Liver (tissue), 9 donors: ENCODE measurements around the gene GDPD5. TPM values are rescaled to one million over a fixed set of nuclear protein-coding genes. Genes with fewer than 3 reads are reported as not detected.

Experiments used
- DNase-seq: peaks from one replicate; pipeline ENCODE4 v3.0.0-alpha.2; 2017; ENCODE audit warnings: low spot score
- H3K27ac ChIP-seq, 2 donors: one replicate each; pipeline ENCODE4 v1.7.0; 2013; ENCODE audit warnings: inconsistent platforms in 2 of 2, low read length in 2 of 2, control low read depth in 1 of 2, low read depth in 1 of 2, mild to moderate bottlenecking in 1 of 2
- H3K27me3 ChIP-seq, 4 donors: one replicate each; pipeline versions ENCODE4 v1.6.1 to v1.7.0; 2013; ENCODE audit warnings: low read length in 3 of 4, inconsistent platforms in 1 of 4, mild to moderate bottlenecking in 1 of 4, moderate library complexity in 1 of 4; ENCODE audit not compliant: control insufficient read depth in 4 of 4, insufficient read depth in 4 of 4
- H3K36me3 ChIP-seq, 4 donors: one replicate each; pipeline versions ENCODE4 v1.6.1 to v1.7.0; 2013; ENCODE audit warnings: low read length in 3 of 4, mild to moderate bottlenecking in 3 of 4, low read depth in 1 of 4, moderate library complexity in 1 of 4; ENCODE audit not compliant: control insufficient read depth in 4 of 4, insufficient read depth in 3 of 4
- H3K4me1 ChIP-seq, 4 donors: one replicate each; pipeline versions ENCODE4 v1.6.1 to v1.7.0; 2013; ENCODE audit warnings: low read length in 3 of 4, mild to moderate bottlenecking in 3 of 4, moderate library complexity in 1 of 4; ENCODE audit not compliant: control insufficient read depth in 4 of 4, insufficient read depth in 4 of 4
- H3K4me3 ChIP-seq, 3 donors: one replicate each; pipeline versions ENCODE4 v1.6.1 to v1.7.0; 2013; ENCODE audit warnings: low read length in 3 of 3, control low read depth in 1 of 3, low read depth in 1 of 3, mild to moderate bottlenecking in 1 of 3
- H3K9ac ChIP-seq, 2 donors: one replicate each; pipeline ENCODE4 v1.7.0; 2013; ENCODE audit warnings: low read length in 2 of 2, mild to moderate bottlenecking in 2 of 2, moderate library complexity in 2 of 2, control low read depth in 1 of 2, low read depth in 1 of 2
- H3K9me3 ChIP-seq, 4 donors: one replicate each; pipeline versions ENCODE4 v1.6.1 to v1.7.0; 2013; ENCODE audit warnings: low read length in 3 of 4; ENCODE audit not compliant: control insufficient read depth in 4 of 4
- ATF3 ChIP-seq: IDR thresholded peaks from 2 replicates; pipeline ENCODE4 v1.6.1; 2016; ENCODE audit warnings: antibody characterized with exemption
- CTCF ChIP-seq: fragments of 150-350 bp; IDR thresholded peaks from 2 replicates; pipeline ENCODE4 v1.5.1; 2017; ENCODE audit warnings: improper control_type of control experiment, low read depth, low read length; ENCODE audit not compliant: missing input control
- EGR1 ChIP-seq, 2 donors: IDR thresholded peaks; 2 replicates each; pipeline ENCODE4 v1.6.1; 2016 to 2018; ENCODE audit warnings: antibody characterized with exemption in 2 of 2, low read depth in 2 of 2
- FOXA1 ChIP-seq: IDR thresholded peaks from 2 replicates; pipeline ENCODE4 v1.6.1; 2016; ENCODE audit warnings: antibody characterized with exemption
- FOXA2 ChIP-seq: IDR thresholded peaks from 2 replicates; pipeline ENCODE4 v1.6.1; 2016; ENCODE audit warnings: antibody characterized with exemption
- GABPA ChIP-seq, 2 donors: IDR thresholded peaks in 1 of 2; conservative IDR thresholded peaks in 1 of 2; 2 replicates each; pipeline ENCODE4 v1.6.1; 2016; ENCODE audit warnings: antibody characterized with exemption in 2 of 2, mild to moderate bottlenecking in 1 of 2, moderate library complexity in 1 of 2
- HNF4A ChIP-seq, 2 donors: conservative IDR thresholded peaks; 2 replicates each; pipeline ENCODE4 v1.6.1; 2016; ENCODE audit warnings: antibody characterized with exemption in 2 of 2, mild to moderate bottlenecking in 2 of 2
- HNF4G ChIP-seq: IDR thresholded peaks from 2 replicates; pipeline ENCODE4 v1.6.1; 2016; ENCODE audit warnings: antibody characterized with exemption
- JUND ChIP-seq, 2 donors: IDR thresholded peaks; 2 replicates each; pipeline ENCODE4 v1.6.1; 2016; ENCODE audit warnings: antibody characterized with exemption in 2 of 2
- MAX ChIP-seq: IDR thresholded peaks from 2 replicates; pipeline ENCODE4 v1.6.1; 2016; ENCODE audit warnings: antibody characterized with exemption
- NR2F2 ChIP-seq: IDR thresholded peaks from 2 replicates; pipeline ENCODE4 v1.6.1; 2016; ENCODE audit warnings: antibody characterized with exemption
- RAD21 ChIP-seq, 2 donors: IDR thresholded peaks; 2 replicates each; pipeline ENCODE4 v1.6.1; 2016; ENCODE audit warnings: antibody characterized with exemption in 2 of 2, mild to moderate bottlenecking in 2 of 2
- REST ChIP-seq: IDR thresholded peaks from 2 replicates; pipeline ENCODE4 v1.6.1; 2016; ENCODE audit warnings: antibody characterized with exemption, mild to moderate bottlenecking
- RXRA ChIP-seq, 2 donors: IDR thresholded peaks; 2 replicates each; pipeline ENCODE4 v1.6.1; 2017 to 2018; ENCODE audit warnings: antibody characterized with exemption in 2 of 2, mild to moderate bottlenecking in 1 of 2
- SP1 ChIP-seq: IDR thresholded peaks from 2 replicates; pipeline ENCODE4 v1.6.1; 2018; ENCODE audit warnings: antibody characterized with exemption, mild to moderate bottlenecking
- TAF1 ChIP-seq: conservative IDR thresholded peaks from 2 replicates; pipeline ENCODE4 v1.6.1; 2016; ENCODE audit warnings: antibody characterized with exemption, mild to moderate bottlenecking
- YY1 ChIP-seq: IDR thresholded peaks from 2 replicates; pipeline ENCODE4 v1.6.1; 2016; ENCODE audit warnings: antibody characterized with exemption, mild to moderate bottlenecking
- ZBTB33 ChIP-seq: IDR thresholded peaks from 2 replicates; pipeline ENCODE4 v1.6.1; 2016; ENCODE audit warnings: antibody characterized with exemption
- WGBS: extraction: QIAGEN DNeasy Blood & Tissue Kit; methylation state at CpG from one replicate; pipeline ENCODE4 v1.1.7; 2013; 5-methylcytosine and 5-hydroxymethylcytosine counted together
- polyA plus RNA-seq, 2 donors: library from polyadenylated mRNA; stranded (reverse) in 1 of 2; unstranded in 1 of 2; fragments of 200-250 nt in 1 of 2; fragments of >200 nt in 1 of 2; fragmentation: Nextera tagmentation in 1 of 2; extraction: Ambion mirVana in 1 of 2; gene quantifications; one replicate each; pipeline versions ENCODE4 v1.2.1 to v1.2.3, GENCODE V29; 2013 to 2015
- total RNA-seq, 2 donors: library from RNA; depleted of rRNA; stranded (reverse); fragments of >200 nt; gene quantifications; one replicate each; pipeline ENCODE4 v1.2.3, GENCODE V29; 2014
- donor health status: healthy.
- donor health status: healthy.
- donor health status: healthy.
- donor health status: healthy.
- donor health status: healthy.

GDPD5 gene
- total and polyA plus RNA-seq, 4 donors, result 3.0 to 22.8 (median 4.2) TPM

GRCh38 chr11:75516140-75516539 lies 9.6 kb downstream of the GDPD5 start:
- Histone ChIP-seq H3K4me1 (peaks cover 7 to 23% (median 15%) of the 10 kb centered on the region in 4 donors), H3K27ac (no peak overlapping the region), H3K4me3 (no peak overlapping the region)

More at GRCh38 chr11:75516140-75516539, 9.6 kb downstream of the GDPD5 start:
- TF ChIP-seq FOXA2 (no peak), TAF1 (no peak), RAD21 (IDR thresholded peaks at IDR 0.05) (no peak), YY1 (no peak), FOXA1 (no peak), GABPA (IDR thresholded peaks at IDR 0.05 in 1 of 2, conservative IDR thresholded peaks at IDR 0.05 in 1 of 2) (no peak), HNF4G (no peak), HNF4A (conservative IDR thresholded peaks at IDR 0.05) (no peak), MAX (no peak), REST (no peak), RXRA (IDR thresholded peaks at IDR 0.05) (no peak), ATF3 (no peak), ZBTB33 (no peak), CTCF (no peak), SP1 (no peak), EGR1 (IDR thresholded peaks at IDR 0.05; ENCODE audit: low read depth in 2 of 2) (no peak), NR2F2 (no peak), JUND (IDR thresholded peaks at IDR 0.05) (no peak)
- Histone ChIP-seq H3K9me3 (peaks cover 0 to 2% (median under 1%) of the 10 kb centered on the region in 4 donors), H3K27me3 (no peaks in the 10 kb centered on the region), H3K36me3 (no peaks in the 10 kb centered on the region), H3K9ac (no peak overlapping the region)
- WGBS, result 94% methylated on average over 3 of the region's 3 CpGs
- DNase-seq, result no peak
